ENCODE results near the gene FGB. TPM values are rescaled to one million over a fixed set of nuclear protein-coding genes. Genes with fewer than 3 reads are reported as not detected.

The FGB gene
- total RNA-seq, 5 donors from 2014 or later (not counting 1 experiment from before 2014, with no cell fraction given): 2.5 to 4.2 (median 3.0) TPM; not detected in 2

DNA sequence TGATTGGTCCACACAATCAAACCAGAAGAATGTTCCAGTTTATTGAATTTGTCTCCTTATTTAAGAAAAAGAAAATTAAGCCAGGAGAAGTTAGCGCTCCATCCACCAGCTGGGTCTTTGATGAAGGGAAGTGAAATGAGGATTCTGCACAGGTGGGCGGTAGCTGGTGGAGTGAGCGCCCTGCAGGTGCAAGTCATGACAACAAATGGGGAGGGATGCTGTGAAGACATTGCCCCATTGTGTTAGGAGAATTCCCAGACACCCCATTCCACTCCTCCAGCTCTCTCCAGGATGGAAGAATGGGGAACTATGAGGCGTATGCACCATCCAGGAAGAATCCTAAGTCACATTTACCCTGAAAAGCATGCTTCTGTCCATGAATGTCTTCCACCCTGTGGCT is 35.5 kb upstream of the FGB start:
- ATAC-seq (replicated peaks in 1 of 4): no peak
- no peak for DNase-seq
- Histone ChIP-seq H3K36me3 (ENCODE audit: control insufficient read depth in 2 of 2, extremely low read depth in 1 of 2, insufficient read depth in 1 of 2, low read length in 1 of 2) (no peaks in the 10 kb centered on the region), H3K9me3 (no peaks in the 10 kb centered on the region), H3K27ac (ENCODE audit: low read length) (no peak overlapping the region), H3K4me1 (ENCODE audit: control insufficient read depth in 1 of 2, extremely low read depth in 1 of 2, insufficient read depth in 2 of 2, low read length in 2 of 2) (no peaks in the 10 kb centered on the region), H3K4me3 (ENCODE audit: control insufficient read depth in 1 of 2, extremely low read depth in 1 of 2, low read length in 1 of 2) (no peak overlapping the region), H3K27me3 (replicated peaks in 1 of 2; ENCODE audit: control insufficient read depth in 2 of 2, extremely low read depth in 1 of 2, insufficient read depth in 2 of 2, low read length in 1 of 2) (peaks cover 0 to 20% of the 10 kb centered on the region in 2 experiments)
- POLR2A ChIA-PET: no interaction called here
- H3K4me3 Mint-ChIP-seq: no peak overlapping the region
- H3K27ac Mint-ChIP-seq: no peak overlapping the region
- H3K9me3 Mint-ChIP-seq: no peaks in the 10 kb centered on the region
- no peaks in the 10 kb centered on the region for H3K36me3 Mint-ChIP-seq
- H3K27me3 Mint-ChIP-seq: peaks cover 18 to 31% of the 10 kb centered on the region in 2 donors
- CTCF ChIA-PET: no interaction called here
- H3K4me1 Mint-ChIP-seq: no peaks in the 10 kb centered on the region
- whole genome bisulfite sequencing (ENCODE audit: insufficient coverage): no CpG with 5 or more reads among the region's 4 CpGs

DNA sequence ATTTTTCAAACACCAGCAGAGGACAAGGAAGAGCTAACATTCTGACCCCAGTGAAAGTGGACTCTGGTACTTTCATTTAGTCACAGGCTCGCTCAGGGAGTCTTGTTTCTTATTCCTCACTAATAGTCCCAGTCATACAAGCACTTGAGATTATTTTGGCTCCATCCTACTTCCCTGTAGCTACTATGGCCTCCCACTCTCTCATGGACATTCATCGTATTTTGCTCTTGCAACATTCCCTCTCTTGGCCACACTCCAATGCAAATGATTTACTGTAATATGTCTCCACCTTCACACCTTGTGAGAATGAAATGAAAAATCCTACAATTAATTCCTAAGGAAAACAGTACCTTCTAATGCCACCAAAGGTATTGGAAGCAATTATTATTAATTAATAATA is 33.9 kb upstream of the FGB start:
- CTCF ChIA-PET: no interaction called here
- no peak overlapping the region for H3K27ac ChIP-seq (ENCODE audit: low read length)
- Mint-ChIP-seq H3K4me3 (no peak overlapping the region), H3K9me3 (no peaks in the 10 kb centered on the region), H3K4me1 (no peaks in the 10 kb centered on the region), H3K27ac (no peak overlapping the region), H3K36me3 (no peaks in the 10 kb centered on the region), H3K27me3 (peaks cover 18 to 21% of the 10 kb centered on the region in 2 donors)
- 43% methylated on average over 1 of the region's 2 CpGs for WGBS (ENCODE audit: insufficient coverage)
- DNase-seq (no peak), ATAC-seq (replicated peaks in 1 of 4) (no peak)
- no peaks in the 10 kb centered on the region for H3K4me1 ChIP-seq (ENCODE audit: control insufficient read depth in 1 of 2, extremely low read depth in 1 of 2, insufficient read depth in 2 of 2, low read length in 2 of 2)
- POLR2A ChIA-PET: no interaction called here
- no peak overlapping the region for H3K4me3 ChIP-seq (ENCODE audit: control insufficient read depth in 1 of 2, extremely low read depth in 1 of 2, low read length in 1 of 2)
- no peaks in the 10 kb centered on the region for H3K36me3 ChIP-seq (ENCODE audit: control insufficient read depth in 2 of 2, extremely low read depth in 1 of 2, insufficient read depth in 1 of 2, low read length in 1 of 2)
- H3K9me3 ChIP-seq: no peaks in the 10 kb centered on the region
- H3K27me3 ChIP-seq (replicated peaks in 1 of 2; ENCODE audit: control insufficient read depth in 2 of 2, extremely low read depth in 1 of 2, insufficient read depth in 2 of 2, low read length in 1 of 2): peaks cover 0 to 13% of the 10 kb centered on the region in 2 experiments

DNA sequence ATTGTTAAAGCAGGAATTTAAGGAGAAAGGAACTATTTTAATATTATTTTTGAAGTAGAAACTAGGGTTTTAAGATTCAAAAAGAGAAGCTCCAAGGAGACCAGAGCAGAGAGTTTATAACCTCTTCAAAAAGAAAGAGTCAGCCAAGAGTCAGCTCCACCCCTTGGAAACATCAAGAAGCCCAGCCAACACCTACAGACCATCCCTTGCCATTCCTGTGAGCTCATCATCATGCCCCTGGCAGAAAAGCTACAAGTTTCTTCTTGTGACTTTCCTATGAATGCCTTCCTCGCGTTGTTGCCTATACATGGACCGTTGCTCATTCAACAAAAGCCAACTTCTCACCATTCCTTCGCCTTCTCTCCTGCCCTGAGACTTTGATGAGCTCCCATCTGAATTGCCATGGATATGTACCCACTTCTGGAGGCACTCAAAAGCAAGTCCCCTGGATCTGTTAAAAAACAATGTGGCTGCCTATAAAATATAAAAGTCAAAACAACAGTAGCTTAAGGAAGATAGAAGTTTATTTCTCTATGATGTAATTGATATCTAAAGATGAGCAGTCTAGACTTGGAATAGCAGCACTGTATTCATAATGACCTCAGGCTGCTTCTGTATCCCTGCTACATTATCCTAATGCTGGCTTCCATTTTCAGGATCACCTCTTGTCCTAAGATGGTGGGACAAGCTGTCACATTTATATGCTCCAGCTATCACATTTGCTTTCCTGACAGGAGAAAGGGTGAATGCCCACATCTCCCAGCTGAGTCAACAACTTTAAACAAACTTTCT is 32.9 kb upstream of the FGB start:
- Histone ChIP-seq H3K27me3 (replicated peaks in 1 of 2; ENCODE audit: control insufficient read depth in 2 of 2, extremely low read depth in 1 of 2, insufficient read depth in 2 of 2, low read length in 1 of 2) (peaks cover 0 to 5% of the 10 kb centered on the region in 2 experiments), H3K9me3 (no peaks in the 10 kb centered on the region), H3K4me1 (ENCODE audit: control insufficient read depth in 1 of 2, extremely low read depth in 1 of 2, insufficient read depth in 2 of 2, low read length in 2 of 2) (no peaks in the 10 kb centered on the region), H3K4me3 (ENCODE audit: control insufficient read depth in 1 of 2, extremely low read depth in 1 of 2, low read length in 1 of 2) (no peak overlapping the region), H3K27ac (ENCODE audit: low read length) (no peak overlapping the region), H3K36me3 (ENCODE audit: control insufficient read depth in 2 of 2, extremely low read depth in 1 of 2, insufficient read depth in 1 of 2, low read length in 1 of 2) (no peaks in the 10 kb centered on the region)
- Mint-ChIP-seq H3K4me3 (no peak overlapping the region), H3K9me3 (no peaks in the 10 kb centered on the region), H3K36me3 (no peaks in the 10 kb centered on the region), H3K4me1 (no peaks in the 10 kb centered on the region), H3K27me3 (peaks cover 14 to 17% of the 10 kb centered on the region in 2 donors), H3K27ac (no peak overlapping the region)
- POLR2A ChIA-PET: no interaction called here
- CTCF ChIA-PET: interaction anchor here in 1 of 2 donors (0.5 to 1.1 kb wide), 2 partner anchors 20 to 1982 kb away, joined by 3 to 4 read pairs; partner anchors contain the start of gene PLRG1
- ATAC-seq (replicated peaks in 1 of 4) (no peak), DNase-seq (no peak)
- 90% methylated on average over 2 of the region's 4 CpGs for WGBS (ENCODE audit: insufficient coverage)

DNA sequence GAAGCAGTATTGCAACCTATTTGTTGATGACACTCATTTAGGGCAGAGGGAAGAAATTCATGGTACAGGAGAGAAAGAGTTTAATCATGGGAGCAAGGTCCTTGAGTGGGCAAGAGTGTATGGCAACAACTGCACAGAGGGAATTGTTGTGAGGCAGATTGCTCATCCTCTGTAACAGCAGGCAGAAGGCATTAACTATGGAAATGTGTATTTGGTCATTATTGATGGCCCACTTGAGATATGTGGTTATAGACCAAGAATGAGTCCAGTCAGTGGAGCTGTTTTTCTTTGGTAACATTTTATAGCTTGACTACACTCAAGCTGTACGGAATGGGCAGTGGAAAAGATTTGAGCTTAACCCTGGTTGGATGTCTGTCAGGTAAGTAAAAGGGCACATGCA is 28.5 kb upstream of the FGB start:
- no peaks in the 10 kb centered on the region for H3K9me3 ChIP-seq
- H3K27ac Mint-ChIP-seq: peak overlapping the region in 1 of 2 donors; percentile 8
- ChIA-PET POLR2A (interaction anchor here in 1 of 2 donors (0.5 kb wide), 1 partner anchor 14 kb away, joined by 4 read pairs; no protein-coding TSS in a partner anchor), CTCF (no interaction called here)
- H3K9me3 Mint-ChIP-seq: no peaks in the 10 kb centered on the region
- peaks cover 13% of the 10 kb centered on the region for H3K36me3 Mint-ChIP-seq
- no CpG with 5 or more reads among the region's 1 CpG for WGBS (ENCODE audit: insufficient coverage)
- H3K4me3 ChIP-seq (ENCODE audit: control insufficient read depth in 1 of 2, extremely low read depth in 1 of 2, low read length in 1 of 2): no peak overlapping the region
- H3K4me1 Mint-ChIP-seq: peaks cover 0 to 6% (median 0%) of the 10 kb centered on the region in 3 donors
- DNase-seq: no peak
- no peak for ATAC-seq (replicated peaks in 1 of 4)
- H3K27ac ChIP-seq (ENCODE audit: low read length): no peak overlapping the region
- H3K27me3 ChIP-seq (replicated peaks in 1 of 2; ENCODE audit: control insufficient read depth in 2 of 2, extremely low read depth in 1 of 2, insufficient read depth in 2 of 2, low read length in 1 of 2): no peaks in the 10 kb centered on the region
- H3K27me3 Mint-ChIP-seq: no peaks in the 10 kb centered on the region
- H3K4me1 ChIP-seq (ENCODE audit: control insufficient read depth in 1 of 2, extremely low read depth in 1 of 2, insufficient read depth in 2 of 2, low read length in 2 of 2): no peaks in the 10 kb centered on the region
- peaks cover 0 to 22% of the 10 kb centered on the region in 2 donors for H3K36me3 ChIP-seq (ENCODE audit: control insufficient read depth in 2 of 2, extremely low read depth in 1 of 2, insufficient read depth in 1 of 2, low read length in 1 of 2)
- H3K4me3 Mint-ChIP-seq: no peak overlapping the region

DNA sequence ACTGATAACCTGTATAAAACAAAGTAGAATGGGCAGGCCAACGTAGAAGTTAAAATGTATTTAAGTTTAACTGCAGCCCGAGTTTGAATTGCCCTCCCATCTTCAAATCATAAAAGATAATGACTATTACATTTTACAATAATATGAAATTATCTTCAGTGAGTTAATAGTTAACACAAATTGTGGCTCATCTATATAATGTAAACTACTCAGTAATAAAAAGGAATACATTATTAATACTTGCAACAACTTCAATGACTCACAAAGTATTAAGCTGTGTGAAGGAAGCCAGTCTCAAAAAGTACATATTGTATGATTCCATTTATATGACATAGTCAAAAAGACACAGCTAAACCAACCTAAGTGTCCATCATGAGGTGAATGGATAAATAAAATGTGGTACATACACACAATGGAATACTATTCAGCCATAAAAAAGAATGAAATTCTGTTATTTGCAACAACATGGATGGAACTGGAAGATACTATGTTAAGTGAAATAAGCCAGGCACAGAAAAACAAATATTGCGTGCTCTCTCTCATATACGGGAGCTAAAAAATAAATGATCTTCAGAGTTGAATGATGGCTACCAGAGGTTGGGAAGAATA is 20.4 kb upstream of the FGB start:
- POLR2A ChIA-PET: no interaction called here
- peaks cover 0 to 73% of the 10 kb centered on the region in 2 donors for H3K36me3 ChIP-seq (ENCODE audit: control insufficient read depth in 2 of 2, extremely low read depth in 1 of 2, insufficient read depth in 1 of 2, low read length in 1 of 2)
- H3K4me1 ChIP-seq (ENCODE audit: control insufficient read depth in 1 of 2, extremely low read depth in 1 of 2, insufficient read depth in 2 of 2, low read length in 2 of 2): no peaks in the 10 kb centered on the region
- H3K4me1 Mint-ChIP-seq: peaks cover 0 to 4% (median 2%) of the 10 kb centered on the region in 3 donors
- no peaks in the 10 kb centered on the region for H3K27me3 ChIP-seq (replicated peaks in 1 of 2; ENCODE audit: control insufficient read depth in 2 of 2, extremely low read depth in 1 of 2, insufficient read depth in 2 of 2, low read length in 1 of 2)
- H3K27ac Mint-ChIP-seq: no peak overlapping the region
- H3K9me3 Mint-ChIP-seq: no peaks in the 10 kb centered on the region
- peaks cover 55% of the 10 kb centered on the region for H3K36me3 Mint-ChIP-seq
- H3K4me3 ChIP-seq (ENCODE audit: control insufficient read depth in 1 of 2, extremely low read depth in 1 of 2, low read length in 1 of 2): no peak overlapping the region
- H3K27ac ChIP-seq (ENCODE audit: low read length): no peak overlapping the region
- H3K9me3 ChIP-seq: no peaks in the 10 kb centered on the region
- no peak for ATAC-seq (replicated peaks in 1 of 4)
- 100% methylated on average over 2 of the region's 4 CpGs for WGBS (ENCODE audit: insufficient coverage)
- CTCF ChIA-PET: no interaction called here
- DNase-seq: no peak
- H3K27me3 Mint-ChIP-seq: no peaks in the 10 kb centered on the region
- no peak overlapping the region for H3K4me3 Mint-ChIP-seq

DNA sequence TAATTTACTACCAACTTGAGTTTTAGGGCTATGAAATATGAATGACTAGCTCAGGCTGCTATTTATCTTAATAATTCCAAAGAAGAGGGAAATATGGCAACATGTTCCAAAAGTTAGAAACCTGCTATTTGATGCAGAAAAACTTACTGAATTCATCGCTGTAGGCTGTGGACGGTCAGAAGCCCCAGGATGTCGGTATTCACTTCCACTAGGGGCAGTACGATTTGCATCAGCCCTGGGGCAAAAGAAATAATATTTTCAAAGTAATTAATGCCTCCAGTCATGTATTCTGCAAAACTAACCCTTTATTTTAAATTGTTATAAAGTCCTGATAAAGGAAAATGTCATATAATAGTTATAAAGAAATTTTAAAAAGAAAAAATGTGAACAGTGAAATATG is 17.1 kb upstream of the FGB start:
- H3K4me3 ChIP-seq (ENCODE audit: control insufficient read depth in 1 of 2, extremely low read depth in 1 of 2, low read length in 1 of 2): no peak overlapping the region
- ATAC-seq (replicated peaks in 1 of 4) (no peak), DNase-seq (no peak)
- H3K9me3 ChIP-seq: no peaks in the 10 kb centered on the region
- Mint-ChIP-seq H3K36me3 (peaks cover 42% of the 10 kb centered on the region), H3K27ac (no peak overlapping the region), H3K9me3 (no peaks in the 10 kb centered on the region), H3K27me3 (no peaks in the 10 kb centered on the region), H3K4me3 (no peak overlapping the region), H3K4me1 (peaks cover 21 to 26% (median 25%) of the 10 kb centered on the region in 3 donors)
- peaks cover 12 to 18% of the 10 kb centered on the region in 2 experiments for H3K4me1 ChIP-seq (ENCODE audit: control insufficient read depth in 1 of 2, extremely low read depth in 1 of 2, insufficient read depth in 2 of 2, low read length in 2 of 2)
- POLR2A ChIA-PET: no interaction called here
- CTCF ChIA-PET: no interaction called here
- peaks cover 0 to 54% of the 10 kb centered on the region in 2 donors for H3K36me3 ChIP-seq (ENCODE audit: control insufficient read depth in 2 of 2, extremely low read depth in 1 of 2, insufficient read depth in 1 of 2, low read length in 1 of 2)
- H3K27ac ChIP-seq (ENCODE audit: low read length): no peak overlapping the region
- H3K27me3 ChIP-seq (replicated peaks in 1 of 2; ENCODE audit: control insufficient read depth in 2 of 2, extremely low read depth in 1 of 2, insufficient read depth in 2 of 2, low read length in 1 of 2): no peaks in the 10 kb centered on the region
- WGBS (ENCODE audit: insufficient coverage): no CpG with 5 or more reads among the region's 4 CpGs

Measured in T-cell (primary cell).